ENCODE results near the gene PDS5B. TPM values are rescaled to one million over a fixed set of nuclear protein-coding genes. Genes with fewer than 3 reads are reported as not detected.

The PDS5B gene
- total and polyA plus RNA-seq, 2 of the 8 experiments (the other 6 are each of a cell fraction or from before 2014, with no cell fraction given): 5.5 to 54.6 TPM

GRCh38 chr13:32802159-32802558 lies 215.9 kb downstream of the PDS5B start:
- Histone ChIP-seq H3K18ac (ENCODE audit: extremely low read depth, low read length) (no peak overlapping the region), H2BK20ac (ENCODE audit: low read length) (no peak overlapping the region), H2AFZ (ENCODE audit: low read length) (peak overlapping the region; percentile 66; the same call in 1 of the 2 replicates), H3K14ac (ENCODE audit: insufficient read length) (no peak overlapping the region), H3K4me3 (ENCODE audit: extremely low read depth in 1 of 4, insufficient read depth in 2 of 4, low read depth in 3 of 4, low read length in 4 of 4) (no peak overlapping the region), H3K23me2 (ENCODE audit: low read depth, low read length) (no peaks in the 10 kb centered on the region), H4K20me1 (replicated peaks in 1 of 2; ENCODE audit: control insufficient read depth in 1 of 2, insufficient read depth in 2 of 2, low read length in 2 of 2) (no peaks in the 10 kb centered on the region), H3K9ac (replicated peaks in 1 of 4; ENCODE audit: extremely low read depth in 1 of 4, low read depth in 3 of 4, low read length in 3 of 4) (no peak overlapping the region; a peak in 1 of 7 replicates), H3K79me2 (ENCODE audit: control insufficient read depth in 1 of 2, insufficient read depth in 2 of 2, low read length in 2 of 2) (no peaks in the 10 kb centered on the region), H3K79me1 (ENCODE audit: low read depth, low read length) (no peaks in the 10 kb centered on the region), H2BK120ac (replicated peaks; ENCODE audit: low read depth, low read length) (no peak overlapping the region), H3K9me3 (ENCODE audit: insufficient read depth in 2 of 2, low read depth in 1 of 2, low read length in 1 of 2) (no peaks in the 10 kb centered on the region), H2BK5ac (ENCODE audit: low read depth, low read length) (no peak overlapping the region), H3K23ac (ENCODE audit: insufficient read length) (no peak overlapping the region), H2BK15ac (ENCODE audit: low read length) (no peak overlapping the region), H4K8ac (ENCODE audit: extremely low read depth, insufficient read depth, low read length) (no peak overlapping the region), H3K4me1 (replicated peaks in 1 of 4; ENCODE audit: control insufficient read depth in 3 of 4, insufficient read depth in 4 of 4, low read length in 3 of 4) (no peaks in the 10 kb centered on the region), H3K4me2 (ENCODE audit: insufficient read depth in 1 of 2, low read depth in 2 of 2, low read length in 2 of 2) (no peak overlapping the region), H3K36me3 (ENCODE audit: control insufficient read depth in 2 of 4, insufficient read depth in 4 of 4, low read length in 3 of 4) (no peaks in the 10 kb centered on the region), H2BK12ac (ENCODE audit: low read depth, low read length) (no peak overlapping the region), H4K5ac (ENCODE audit: insufficient read length, low read depth, low read length) (no peak overlapping the region), H2AK5ac (ENCODE audit: low read depth, low read length) (no peak overlapping the region), H3K27me3 (replicated peaks in 1 of 4; ENCODE audit: control insufficient read depth in 3 of 4, extremely low read depth in 1 of 4, insufficient read depth in 3 of 4, low read length in 3 of 4) (no peaks in the 10 kb centered on the region), H3K27ac (ENCODE audit: low read depth, low read length) (no peak overlapping the region), H4K91ac (replicated peaks; ENCODE audit: insufficient read length, low read length) (no peak overlapping the region), H3K56ac (replicated peaks; ENCODE audit: insufficient read length, low read depth, low read length) (no peak overlapping the region), H3K4ac (replicated peaks; ENCODE audit: insufficient read length, low read depth, low read length) (no peak overlapping the region)
- DNase-seq (ENCODE audit: low read depth in 1 of 2, low spot score in 2 of 2): no peak
- no peak for FAIRE-seq
- TF ChIP-seq PHF8 (conservative IDR thresholded peaks at IDR 0.05; ENCODE audit: low read depth, low read length): no peak
- 91% methylated on average over 3 of the region's 3 CpGs; no CpG with 5 or more reads in 1 of the 2 experiments for WGBS, 2 experiments (ENCODE audit: extremely low coverage in 1 of 2, insufficient coverage in 1 of 2, insufficient read length in 1 of 2, insufficient replicate concordance in 2 of 2, low coverage in 1 of 2, low lambda C conversion rate in 2 of 2, missing lambda C conversion rate in 1 of 2)
- POLR2A ChIA-PET (ENCODE audit: partially characterized antibody): no interaction called here
- CTCF ChIA-PET (ENCODE audit: partially characterized antibody): interaction anchor here (1.3 to 1.5 kb wide), 2 partner anchors 10 to 33 kb away, joined by 3 to 4 read pairs; no protein-coding TSS in a partner anchor

All from H1 (cell line).